GM18519 (cell line): ENCODE measurements around the gene RAB29.

Experiments used
- ATAC-seq: cut with Tn5 transposase; IDR thresholded peaks from one replicate; pipeline ENCODE4 v1.9.1; 2021; ENCODE audit warnings: mild to moderate bottlenecking, moderate library complexity; ENCODE audit not compliant: unreplicated experiment, low FRiP score

The RAB29 gene

DNA sequence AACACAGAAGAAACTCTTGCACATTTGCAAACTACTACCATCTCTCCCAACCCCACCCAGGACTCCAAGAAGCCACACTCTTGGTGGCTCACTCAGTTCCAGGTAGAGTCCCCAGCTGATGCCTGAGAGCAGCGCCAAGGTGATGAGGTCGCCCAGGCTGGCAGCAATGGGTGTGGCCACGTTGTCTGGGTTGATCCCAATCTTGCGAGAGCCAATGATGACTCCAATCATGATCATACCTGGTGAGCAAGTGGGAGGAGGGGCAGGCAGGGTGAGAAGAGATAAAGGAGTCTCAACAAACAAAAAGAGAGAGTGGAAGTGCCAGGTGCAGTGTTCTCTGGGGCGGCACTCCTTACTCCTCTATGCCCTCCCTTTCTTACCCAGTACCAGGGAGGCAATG, 23.3 kb upstream of the RAB29 start:
- no peak for ATAC-seq

DNA sequence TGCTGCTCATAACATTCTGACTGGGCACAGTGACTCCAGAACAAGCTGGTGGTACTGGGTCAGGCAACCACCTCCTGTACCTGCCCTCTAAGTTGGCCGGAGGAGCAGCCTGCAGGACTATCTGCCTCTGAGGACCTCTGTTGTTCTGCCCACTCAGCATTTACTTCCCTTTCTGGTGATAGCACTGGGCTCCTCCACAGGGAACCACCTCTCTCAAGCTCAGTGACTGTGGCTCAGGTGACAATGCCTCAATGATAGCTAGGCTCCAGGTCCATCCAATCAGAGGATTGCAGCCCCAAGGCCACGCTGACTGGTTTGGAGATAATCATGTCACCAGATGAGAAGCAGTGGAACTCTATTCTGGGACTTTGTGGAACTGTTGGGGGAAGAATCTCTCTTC, 21.9 kb upstream of the RAB29 start:
- ATAC-seq = no peak

DNA sequence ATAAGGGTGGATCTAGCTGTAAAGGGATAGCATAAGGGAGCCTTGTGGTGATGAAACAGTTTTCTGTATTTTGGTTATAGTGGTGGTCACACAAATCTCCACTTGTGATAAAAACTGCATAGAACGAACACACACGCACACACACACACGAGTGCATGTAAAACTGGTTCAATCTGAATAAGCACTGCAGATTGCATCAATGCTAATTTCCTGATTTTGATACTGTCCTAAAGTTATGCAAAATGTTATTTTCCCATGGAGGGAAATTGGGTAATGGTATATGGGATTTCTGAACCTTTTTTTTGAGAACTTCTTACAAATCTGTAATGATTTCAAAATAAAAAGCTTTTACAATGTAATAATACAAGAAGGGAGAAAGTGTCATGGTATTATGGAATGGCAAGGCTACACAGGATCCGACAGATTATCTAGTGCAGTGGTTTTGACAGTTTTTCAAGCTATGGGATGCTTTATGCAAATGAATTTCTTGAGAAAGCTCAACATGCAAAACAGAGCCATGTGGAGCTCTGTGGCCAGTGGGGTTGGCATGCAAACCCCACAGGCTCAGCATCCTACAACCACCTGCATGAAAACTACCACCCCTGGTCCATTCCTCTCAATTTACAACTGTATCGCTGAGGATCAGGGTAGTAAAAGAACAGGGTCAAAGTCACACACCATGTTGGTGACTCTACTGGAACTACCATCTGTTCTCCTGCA, 18.9 kb upstream of the RAB29 start:
- ATAC-seq = no peak

DNA sequence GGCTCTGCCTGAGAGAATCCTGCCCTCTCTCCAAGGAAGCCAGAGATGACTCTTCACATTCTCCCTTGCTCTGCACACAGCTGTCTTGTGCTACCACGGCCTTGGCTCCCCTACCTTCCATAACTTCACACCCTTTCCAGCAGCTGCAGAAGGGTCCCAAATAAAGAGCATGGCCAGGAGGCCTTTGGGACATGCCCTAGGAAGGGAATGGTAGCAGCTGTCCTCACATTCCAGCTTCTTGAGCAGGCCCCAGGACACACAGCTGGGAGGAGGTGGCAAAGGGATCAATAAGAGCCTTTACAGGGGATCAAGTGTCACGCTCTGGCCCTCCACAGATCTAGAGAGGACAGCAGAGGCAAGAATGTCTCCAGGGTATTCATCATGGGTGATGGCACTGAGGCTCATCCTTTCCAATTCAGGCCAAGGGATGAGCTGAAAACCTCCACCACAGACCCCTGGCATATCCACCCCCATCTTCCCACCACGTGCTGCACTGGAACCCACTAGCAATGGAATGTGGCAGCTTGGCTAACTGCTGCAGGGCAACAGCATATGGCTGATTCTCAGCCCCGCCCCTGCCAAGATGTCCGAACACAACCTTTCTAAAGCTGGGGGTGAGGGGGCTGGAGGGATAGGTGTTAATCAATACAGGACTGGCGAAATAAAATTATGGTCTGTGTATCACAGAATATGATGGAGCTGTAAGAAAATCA, 17.8 kb upstream of the RAB29 start:
- ATAC-seq = no peak

DNA sequence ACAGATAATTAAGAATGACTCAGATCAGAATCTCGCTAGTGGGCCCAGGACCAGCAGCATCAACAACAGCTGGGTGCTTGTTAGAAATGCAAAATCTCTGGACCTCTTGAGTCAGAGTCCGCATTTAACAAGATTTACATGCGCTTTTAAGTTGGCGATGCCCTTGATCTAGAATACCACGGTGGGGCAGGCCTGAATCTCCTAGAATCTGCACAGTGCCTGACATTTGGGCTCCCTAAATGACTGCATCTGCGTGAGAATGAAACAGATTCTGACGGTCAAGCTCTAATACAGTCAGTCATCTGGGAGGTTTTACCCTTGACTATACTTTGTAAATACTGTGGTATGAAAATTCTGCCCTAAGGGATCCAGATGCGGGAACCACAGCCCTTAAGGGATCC, 17.2 kb upstream of the RAB29 start:
- no peak for ATAC-seq

DNA sequence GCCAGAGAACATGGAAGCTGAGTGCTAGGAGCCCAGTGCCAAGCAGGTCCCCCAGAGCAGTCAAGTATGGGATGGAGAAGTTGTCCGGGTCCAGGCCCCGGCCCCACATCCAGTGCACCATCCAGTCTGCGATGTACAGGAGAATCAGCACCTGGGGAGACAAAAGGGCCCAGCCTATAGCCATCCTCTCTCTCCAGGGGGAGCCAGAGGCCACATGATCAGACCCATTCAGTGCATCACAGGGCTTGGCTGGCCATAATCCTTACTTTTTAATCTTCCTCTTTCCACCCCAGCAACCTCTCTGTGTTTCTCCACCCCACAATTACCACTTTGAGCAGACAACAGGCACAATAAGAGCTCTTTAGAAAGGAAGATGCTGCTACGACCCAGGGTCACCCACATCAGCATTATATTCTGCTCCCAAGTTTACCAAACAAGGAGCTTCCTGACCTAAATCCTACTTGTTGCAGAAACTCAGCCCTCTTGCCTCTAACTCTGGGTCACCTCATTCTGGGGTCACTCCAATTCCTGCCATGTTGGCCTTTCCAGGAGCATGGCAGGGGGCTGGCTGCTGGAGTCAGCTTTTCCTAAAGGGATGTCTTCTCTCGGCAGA, 16.4 kb upstream of the RAB29 start:
- no peak for ATAC-seq

DNA sequence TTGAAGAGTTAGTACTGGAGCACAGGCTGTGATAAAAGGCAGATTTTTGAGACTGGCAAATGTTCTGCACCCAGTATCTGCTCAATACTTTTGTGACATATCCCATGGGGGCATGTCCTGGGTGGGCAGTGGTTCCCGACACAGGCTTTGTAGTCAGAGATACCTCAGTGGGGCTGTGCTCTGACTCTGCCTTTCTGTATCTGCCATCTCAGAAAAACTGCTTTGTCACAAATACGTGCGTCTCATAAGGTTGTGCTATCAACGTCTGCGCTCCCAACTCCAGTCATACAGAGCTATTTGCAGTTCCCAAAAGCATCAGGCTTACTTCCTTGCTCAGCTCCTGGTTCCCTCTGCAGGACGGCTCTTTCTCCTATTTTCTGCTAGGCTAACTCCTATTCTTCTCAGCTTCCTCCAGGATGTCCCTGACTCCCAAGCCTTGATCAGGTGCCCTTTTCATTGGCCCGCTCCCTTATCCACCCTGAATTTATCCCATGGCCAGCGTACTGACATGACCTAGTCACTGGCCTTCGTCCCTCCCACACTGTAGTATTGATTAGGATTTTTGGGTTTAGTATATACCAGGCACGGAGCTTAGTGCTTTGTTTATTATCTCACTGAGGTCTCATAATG, 12.1 kb upstream of the RAB29 start:
- no peak for ATAC-seq

DNA sequence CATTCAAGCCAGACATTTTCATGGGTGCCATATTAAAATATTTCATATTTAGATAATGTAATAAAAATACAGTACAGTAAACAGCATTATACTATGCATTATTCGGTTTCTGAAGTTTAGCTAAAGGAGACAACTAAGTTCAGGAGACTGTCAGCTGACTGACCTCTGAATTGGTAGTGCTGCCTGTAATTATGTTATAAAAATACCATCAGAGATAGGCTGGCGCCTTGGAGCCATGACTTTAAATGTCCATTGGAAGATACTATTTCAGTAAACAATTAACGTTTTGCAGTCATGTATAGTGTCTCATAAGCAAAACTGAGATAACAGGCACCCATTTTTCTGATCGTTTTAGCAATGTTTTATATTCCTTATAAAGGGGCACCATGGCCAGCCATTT, 11.3 kb upstream of the RAB29 start:
- ATAC-seq = no peak

DNA sequence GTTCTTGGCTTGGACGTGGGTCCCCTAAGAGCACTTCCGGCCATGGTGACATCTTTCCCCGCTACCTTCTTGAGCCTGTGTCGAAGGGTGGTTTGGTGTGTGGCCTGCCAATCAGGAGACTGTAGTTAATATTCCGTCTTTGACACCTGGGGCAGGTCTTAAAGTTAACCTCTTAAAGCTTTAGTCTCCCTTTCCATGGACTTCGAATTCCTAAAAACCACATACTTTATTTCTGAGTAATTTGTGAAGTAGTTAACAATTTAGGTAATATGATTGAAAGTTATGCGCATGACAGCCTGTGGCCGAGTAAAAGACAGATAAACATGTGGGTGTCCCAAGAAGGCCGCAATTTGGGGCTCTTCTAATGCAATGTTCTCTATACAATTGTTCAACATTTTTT, 10.2 kb upstream of the RAB29 start:
- no peak for ATAC-seq

DNA sequence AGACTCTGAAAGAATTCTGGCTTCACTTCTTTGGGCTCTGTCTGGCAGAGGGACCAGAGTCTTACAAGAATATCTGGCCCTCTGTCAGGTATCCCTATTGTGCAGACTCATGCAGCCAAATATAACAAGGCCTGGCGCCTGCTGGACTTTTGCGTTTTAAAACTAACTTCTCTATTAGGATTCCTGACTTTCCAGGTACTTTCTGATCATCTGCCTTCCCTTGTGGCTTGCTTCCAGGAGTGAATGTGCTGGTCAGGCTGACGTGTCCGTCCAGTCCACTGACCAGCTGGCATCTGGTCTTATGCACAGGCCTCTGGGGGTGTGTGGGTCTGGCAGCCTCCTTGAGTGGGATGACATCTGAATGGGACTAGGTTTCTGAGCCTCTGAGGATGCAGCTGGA, 8.6 kb upstream of the RAB29 start:
- no peak for ATAC-seq

DNA sequence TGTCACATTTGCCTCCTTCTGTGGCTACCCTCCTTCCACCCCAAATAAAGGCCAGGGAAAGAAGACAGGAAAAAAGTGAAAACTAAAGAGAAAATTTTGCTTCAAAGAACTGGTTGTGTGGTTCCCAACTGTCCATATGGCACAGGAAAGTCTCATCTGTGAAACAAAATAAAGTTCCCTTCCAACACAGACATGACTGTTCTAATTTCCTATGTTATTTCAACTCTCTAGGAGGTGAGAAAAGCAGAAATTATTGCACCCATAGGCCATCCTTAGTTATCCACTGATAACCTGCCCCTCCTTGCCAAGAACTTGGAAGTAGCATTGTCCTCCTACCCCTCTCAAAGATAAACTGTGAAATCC, 8.1 kb upstream of the RAB29 start:
- no peak for ATAC-seq

DNA sequence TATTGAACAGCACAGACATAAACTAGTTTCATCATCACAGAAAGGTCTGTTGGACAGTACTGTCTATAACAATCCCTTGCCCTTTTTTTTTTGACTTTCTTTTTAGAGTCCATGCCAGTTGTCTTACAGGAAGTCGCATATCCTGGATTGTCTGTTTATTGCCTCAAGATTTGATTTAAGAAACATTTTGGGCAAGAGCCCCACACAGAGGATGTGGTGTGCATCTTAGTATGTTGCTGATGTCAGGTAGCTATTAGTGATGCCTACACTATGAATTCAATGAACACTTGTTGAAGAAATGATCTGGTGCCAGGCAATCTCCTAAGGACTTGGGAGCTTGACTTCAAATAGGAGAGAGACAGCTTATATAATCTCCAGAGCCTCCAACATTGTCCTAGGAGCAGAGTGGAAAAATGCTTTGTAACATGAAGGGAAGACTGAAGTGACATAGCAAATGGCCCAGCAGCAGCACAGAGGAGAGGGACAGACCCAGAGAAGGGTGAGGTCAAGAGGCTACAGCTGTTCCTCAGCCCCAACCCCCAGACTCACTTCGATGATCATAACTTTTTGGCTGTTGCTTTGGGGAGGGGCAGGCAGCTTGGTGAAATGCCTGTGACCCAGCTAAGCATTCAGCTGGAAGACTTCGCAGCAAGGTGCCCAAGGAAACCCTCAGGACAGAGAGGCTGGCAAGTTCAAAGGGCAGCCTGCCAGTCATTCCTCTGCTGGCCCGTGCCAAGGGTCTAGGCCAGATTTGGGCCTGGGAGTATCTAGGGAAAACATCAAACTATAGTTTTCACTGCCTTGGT, 7.5 kb upstream of the RAB29 start:
- ATAC-seq = no peak

DNA sequence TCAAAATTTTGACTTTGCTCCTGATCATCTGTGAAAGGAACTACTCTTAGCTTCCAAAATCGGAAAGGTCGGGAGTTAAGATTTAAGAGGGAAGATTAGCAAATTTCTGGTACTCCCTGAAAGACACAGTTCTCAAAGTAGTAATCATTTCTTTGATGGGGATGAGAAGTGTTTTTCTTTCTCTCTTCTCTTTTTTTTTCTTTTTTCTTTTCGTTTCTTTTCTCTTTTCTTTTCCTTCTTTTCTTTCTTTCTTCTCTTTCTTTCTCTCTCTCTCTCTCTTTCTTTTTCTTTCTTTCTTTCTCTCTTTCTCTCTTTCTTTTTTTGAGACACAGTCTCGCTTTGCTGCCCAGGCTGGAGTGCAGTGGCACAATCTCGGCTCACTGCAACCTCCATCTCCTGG, 5.1 kb upstream of the RAB29 start:
- ATAC-seq = no peak

DNA sequence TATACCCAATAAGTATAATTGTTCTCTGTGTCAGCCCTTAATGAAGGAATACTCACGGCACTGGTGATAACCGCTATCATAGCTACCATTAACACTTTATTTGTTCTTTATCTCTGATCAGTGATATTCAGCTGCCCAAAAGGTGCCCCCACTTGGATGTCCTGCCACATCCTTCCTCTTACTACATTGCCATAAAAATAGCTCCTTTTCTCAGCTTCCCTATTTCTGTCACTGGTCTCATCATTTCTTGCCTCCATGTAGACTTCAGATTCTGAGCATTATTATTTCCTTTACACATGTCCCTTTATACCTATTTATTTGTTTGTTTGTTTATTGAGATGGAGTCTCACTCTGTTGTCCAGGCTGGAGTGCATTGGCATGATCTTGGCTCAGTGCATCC, 2.7 kb upstream of the RAB29 start:
- ATAC-seq = no peak

DNA sequence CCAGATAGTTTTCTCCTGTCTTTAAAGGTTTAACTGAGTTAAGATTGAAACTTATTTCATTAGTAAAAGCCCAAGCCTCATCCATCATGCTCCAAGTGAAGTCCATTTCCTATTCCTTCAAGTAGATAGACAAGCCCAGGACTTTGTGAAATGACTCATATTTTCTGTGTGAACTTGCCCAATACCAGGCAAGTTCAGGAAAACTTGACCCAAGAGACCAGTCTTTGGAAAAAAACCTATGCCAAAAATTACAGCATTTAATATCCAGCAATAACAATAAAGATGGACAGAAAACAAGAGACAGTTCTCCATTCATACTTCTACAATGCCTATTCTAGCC, 405 bp upstream of the RAB29 start:
- ATAC-seq = no peak

DNA sequence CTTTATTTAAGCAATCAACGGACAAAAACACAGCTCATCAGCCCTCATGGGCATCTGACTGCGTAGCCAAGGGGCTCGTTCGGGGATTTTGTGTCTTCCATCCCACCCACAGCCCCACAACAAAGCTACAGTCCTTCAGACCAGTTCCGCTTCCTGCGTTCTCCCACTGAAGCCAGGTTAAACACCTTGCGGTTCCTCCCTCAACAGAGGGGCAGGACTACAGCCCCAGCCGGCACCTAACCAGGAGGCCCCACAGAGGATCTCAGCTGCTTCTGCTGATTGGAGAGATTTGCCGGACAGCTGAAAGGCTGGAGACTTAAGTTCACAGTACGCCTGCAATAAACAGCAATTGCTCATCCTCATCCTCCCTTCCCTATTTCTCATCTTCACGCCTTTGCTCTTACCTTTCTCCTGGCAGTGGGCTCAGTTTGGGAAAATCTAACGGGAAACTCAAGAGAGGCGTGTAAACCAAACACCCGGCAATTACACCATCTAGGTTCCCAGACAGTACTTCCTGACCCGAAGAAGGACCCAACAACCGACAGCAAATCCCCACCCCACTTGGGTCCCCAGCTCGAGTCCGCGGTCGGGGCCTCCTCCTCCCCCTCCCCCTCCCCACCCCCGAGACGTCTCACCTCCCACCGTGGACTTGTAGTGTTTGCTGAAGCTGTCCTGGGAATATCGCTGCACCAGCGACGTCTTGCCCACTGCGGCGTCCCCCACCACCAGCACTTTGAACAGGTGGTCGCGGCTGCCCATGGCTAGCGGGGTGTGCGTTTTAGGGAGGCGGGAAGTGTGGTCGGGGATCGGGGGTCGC, 876 bp downstream of the RAB29 start:
- ATAC-seq = no peak

DNA sequence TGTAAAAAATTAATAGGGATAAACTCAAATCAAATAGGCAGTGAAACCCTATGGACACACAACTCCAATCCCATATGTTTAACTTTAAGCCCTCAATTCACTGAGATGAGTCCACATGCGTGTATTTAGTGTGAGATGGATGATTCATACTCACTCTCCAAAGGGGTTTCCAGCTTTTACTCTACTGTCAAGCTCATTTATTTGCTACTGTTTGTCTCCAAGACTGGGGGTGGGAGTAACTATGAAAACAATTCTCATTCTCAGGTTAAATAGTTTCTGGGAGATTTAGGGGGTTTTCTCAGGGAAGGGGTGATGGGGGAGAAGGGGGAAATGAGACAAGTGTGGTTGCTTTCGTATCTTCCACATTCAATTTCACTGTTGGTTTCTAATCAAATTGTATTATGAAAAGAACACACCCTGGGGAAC, 2.7 kb downstream of the RAB29 start:
- ATAC-seq = no peak

DNA sequence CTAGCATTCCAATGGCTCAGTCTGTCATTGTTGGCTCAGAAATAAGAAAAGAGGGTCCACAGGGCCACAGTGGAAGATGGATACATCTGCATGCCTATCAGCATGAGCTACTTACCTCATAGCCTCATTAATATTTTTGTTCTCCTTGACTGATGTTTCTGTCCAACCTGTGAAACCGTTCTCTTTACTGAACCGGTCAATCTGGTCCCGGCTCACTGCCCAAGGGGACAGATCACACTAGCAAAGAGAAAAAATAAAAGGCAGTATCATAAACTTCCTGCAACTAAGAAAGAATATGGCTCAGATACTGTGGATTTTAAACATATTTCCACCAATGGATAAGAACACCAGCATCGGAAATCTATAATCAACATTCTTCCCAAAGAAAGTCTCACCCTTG, 4.7 kb downstream of the RAB29 start:
- ATAC-seq = no peak

DNA sequence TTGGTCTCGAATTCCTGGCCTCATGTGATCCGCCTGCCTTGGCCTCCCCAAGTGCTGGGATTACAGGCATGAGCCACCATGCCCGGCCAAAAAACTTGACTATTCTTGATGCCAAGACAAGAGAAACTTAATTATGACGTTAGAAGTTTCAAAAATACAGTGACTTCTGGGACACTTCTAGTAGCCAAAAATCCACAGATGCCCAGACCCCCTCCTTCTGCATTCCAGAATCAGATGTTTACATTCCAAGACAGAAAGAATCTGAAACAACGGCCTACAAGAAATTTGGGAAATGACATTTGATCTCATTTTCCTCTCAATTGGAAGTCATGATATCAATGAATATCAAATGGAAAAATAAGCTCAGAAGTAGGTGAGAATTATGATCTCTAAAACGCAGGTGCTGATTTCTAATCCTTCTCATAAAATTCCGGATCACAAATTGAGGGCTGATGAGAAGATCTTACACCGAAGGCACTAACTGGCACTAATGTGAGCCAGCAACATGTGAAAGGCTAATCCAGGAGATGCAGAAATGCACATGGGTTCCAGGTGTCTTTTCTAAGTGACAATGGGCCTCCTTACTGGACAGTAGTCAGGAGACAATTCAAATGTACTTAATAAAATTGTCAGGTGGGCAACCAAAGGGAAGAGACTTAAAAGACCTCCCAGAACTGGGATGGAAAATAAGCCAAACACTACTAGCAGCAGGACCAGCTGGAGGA, 5.5 kb downstream of the RAB29 start:
- no peak for ATAC-seq
